Embryonic facial prominence (tissue), 1 donor: Measurements from ENCODE around the gene EIF2S2.
A peak's percentile ranks its signal among the peaks of the same experiment; 100 is the strongest.
"Not testable (repeated sequence)": the region's sequence is repeated elsewhere in the genome, so short reads cannot be mapped to it uniquely, and the experiment has no call there.

ENCODE experiments used
- DNase-seq: peaks from one replicate; pipeline ENCODE4 v3.0.0-alpha.2; 2016; ENCODE audit errors: extremely low spot score

The EIF2S2 gene

GRCh38 chr20:34111702-34112599 is at the start of gene EIF2S2:
Gene EIF2S2 (minus strand): TSS chr20:34112243. CDS start chr20:34112110, 133 bp downstream.
- peak; percentile 96 for DNase-seq

- not testable (repeated sequence) for DNase-seq
These were observed 45.7 kb upstream of the EIF2S2 start for GRCh38 chr20:34157697-34158096.

- DNase-seq, result no peak
These were observed 43.8 kb upstream of the EIF2S2 start for GRCh38 chr20:34155836-34156235.

- not testable (repeated sequence) for DNase-seq
These were observed 41.1 kb upstream of the EIF2S2 start for GRCh38 chr20:34153169-34153568.

GRCh38 chr20:34152073-34152472 is 40.0 kb upstream of the EIF2S2 start:
- DNase-seq, result not testable (repeated sequence)

GRCh38 chr20:34150306-34151000 is 38.4 kb upstream of the EIF2S2 start:
- peak; percentile 76 for DNase-seq

GRCh38 chr20:34145280-34145819 is 33.3 kb upstream of the EIF2S2 start:
- DNase-seq, result no peak

GRCh38 chr20:34143951-34144350 is 31.9 kb upstream of the EIF2S2 start:
- no peak for DNase-seq

- DNase-seq, result no peak
These were observed 30.1 kb upstream of the EIF2S2 start for GRCh38 chr20:34142121-34142520.

- no peak for DNase-seq
These were observed 29.2 kb upstream of the EIF2S2 start for GRCh38 chr20:34141293-34141692.

GRCh38 chr20:34135525-34136275 is 23.7 kb upstream of the EIF2S2 start:
- not testable (repeated sequence) for DNase-seq

GRCh38 chr20:34133365-34133860 is 21.4 kb upstream of the EIF2S2 start:
- not testable (repeated sequence) for DNase-seq

- DNase-seq, result not testable (repeated sequence)
These were observed 20.9 kb upstream of the EIF2S2 start for GRCh38 chr20:34132943-34133342.

GRCh38 chr20:34132491-34132890 is 20.4 kb upstream of the EIF2S2 start:
- DNase-seq, result not testable (repeated sequence)

- no peak for DNase-seq
These were observed 19.4 kb upstream of the EIF2S2 start for GRCh38 chr20:34131491-34131890.

- DNase-seq, result no peak
These were observed 17.6 kb upstream of the EIF2S2 start for GRCh38 chr20:34129518-34130162.

GRCh38 chr20:34127792-34128191 is 15.7 kb upstream of the EIF2S2 start:
- no peak for DNase-seq

GRCh38 chr20:34124469-34125249 is 12.6 kb upstream of the EIF2S2 start:
- DNase-seq, result no peak

- DNase-seq, result no peak
These were observed 11.3 kb upstream of the EIF2S2 start for GRCh38 chr20:34123309-34123708.

- no peak for DNase-seq
These were observed 10.4 kb upstream of the EIF2S2 start for GRCh38 chr20:34122274-34122980.
